COLO668 (cell line): ENCODE results near the gene GGA1.

Source experiments
- DNase-seq: peaks from one replicate; lab custom pipeline; 2025; ENCODE audit not compliant: unreplicated experiment; lab: John Stamatoyannopoulos, UW

The GGA1 gene

GRCh38 chr22:37664249-37665101 is 55.8 kb downstream of the GGA1 start:
- no peak for DNase-seq

GRCh38 chr22:37665487-37665886 is 56.9 kb downstream of the GGA1 start:
- no peak for DNase-seq

- no peak for DNase-seq
These were observed 61.0 kb downstream of the GGA1 start for GRCh38 chr22:37669586-37669985.

- no peak for DNase-seq
These were observed 63.7 kb downstream of the GGA1 start for GRCh38 chr22:37672206-37672919.

GRCh38 chr22:37672920-37673455 is 64.4 kb downstream of the GGA1 start:
- no peak for DNase-seq

- DNase-seq: no peak
These were observed 65.6 kb downstream of the GGA1 start for GRCh38 chr22:37674248-37674647.

GRCh38 chr22:37674951-37675929 is 66.6 kb downstream of the GGA1 start, which contains the start of gene LGALS1:
Gene LGALS1, plus strand, starts transcription at chr22:37675636. Its CDS starts 67 bp downstream, at chr22:37675703.
- DNase-seq: peak; percentile 86

- DNase-seq: no peak
These were observed 67.5 kb downstream of the GGA1 start for GRCh38 chr22:37675930-37676735.

GRCh38 chr22:37676736-37677492 is 68.3 kb downstream of the GGA1 start:
- DNase-seq: peak; percentile 86

GRCh38 chr22:37677493-37677974 is 68.9 kb downstream of the GGA1 start:
- DNase-seq: no peak

- DNase-seq: no peak
These were observed 69.7 kb downstream of the GGA1 start for GRCh38 chr22:37678372-37678771.

GRCh38 chr22:37679670-37680069 is 71.0 kb downstream of the GGA1 start:
- DNase-seq: no peak

- DNase-seq: no peak
These were observed 71.7 kb downstream of the GGA1 start for GRCh38 chr22:37680191-37680851.

- DNase-seq: no peak
These were observed 72.4 kb downstream of the GGA1 start for GRCh38 chr22:37681001-37681424.

GRCh38 chr22:37681556-37682049 is 73.0 kb downstream of the GGA1 start:
- DNase-seq: peak; percentile 71
